ENCODE data around the gene GATAD2B. TPM values are rescaled to one million over a fixed set of nuclear protein-coding genes. Genes with fewer than 3 reads are reported as not detected.

The GATAD2B gene
- polyA plus RNA-seq, 4 donors: 27.2 to 31.5 (median 28.9) TPM

GRCh38 chr1:153799566-153800465 is 123.0 kb downstream of the GATAD2B start:
- no peak for DNase-seq (ENCODE audit: low read depth in 4 of 4, low spot score in 3 of 4)

GRCh38 chr1:153799016-153799415 is 123.8 kb downstream of the GATAD2B start:
- no peak for DNase-seq (ENCODE audit: low read depth in 4 of 4, low spot score in 3 of 4)

DNA sequence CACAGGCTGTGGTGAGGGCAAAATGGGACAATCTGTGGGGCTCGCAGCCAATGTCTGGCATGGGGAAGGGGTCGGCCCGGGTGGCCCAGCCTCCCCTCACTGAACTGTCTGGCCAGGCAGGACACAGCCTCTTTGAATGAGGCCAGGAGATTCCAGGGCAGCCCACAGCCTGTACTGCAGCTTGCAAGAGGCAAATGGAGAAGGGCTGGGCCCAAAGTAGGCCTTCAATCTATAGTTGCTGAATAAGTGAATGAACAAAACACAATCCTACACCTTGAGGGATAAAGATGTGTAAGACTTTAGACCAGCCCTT is 124.3 kb downstream of the GATAD2B start:
- DNase-seq (ENCODE audit: low read depth in 4 of 4, low spot score in 3 of 4): no peak

DNA sequence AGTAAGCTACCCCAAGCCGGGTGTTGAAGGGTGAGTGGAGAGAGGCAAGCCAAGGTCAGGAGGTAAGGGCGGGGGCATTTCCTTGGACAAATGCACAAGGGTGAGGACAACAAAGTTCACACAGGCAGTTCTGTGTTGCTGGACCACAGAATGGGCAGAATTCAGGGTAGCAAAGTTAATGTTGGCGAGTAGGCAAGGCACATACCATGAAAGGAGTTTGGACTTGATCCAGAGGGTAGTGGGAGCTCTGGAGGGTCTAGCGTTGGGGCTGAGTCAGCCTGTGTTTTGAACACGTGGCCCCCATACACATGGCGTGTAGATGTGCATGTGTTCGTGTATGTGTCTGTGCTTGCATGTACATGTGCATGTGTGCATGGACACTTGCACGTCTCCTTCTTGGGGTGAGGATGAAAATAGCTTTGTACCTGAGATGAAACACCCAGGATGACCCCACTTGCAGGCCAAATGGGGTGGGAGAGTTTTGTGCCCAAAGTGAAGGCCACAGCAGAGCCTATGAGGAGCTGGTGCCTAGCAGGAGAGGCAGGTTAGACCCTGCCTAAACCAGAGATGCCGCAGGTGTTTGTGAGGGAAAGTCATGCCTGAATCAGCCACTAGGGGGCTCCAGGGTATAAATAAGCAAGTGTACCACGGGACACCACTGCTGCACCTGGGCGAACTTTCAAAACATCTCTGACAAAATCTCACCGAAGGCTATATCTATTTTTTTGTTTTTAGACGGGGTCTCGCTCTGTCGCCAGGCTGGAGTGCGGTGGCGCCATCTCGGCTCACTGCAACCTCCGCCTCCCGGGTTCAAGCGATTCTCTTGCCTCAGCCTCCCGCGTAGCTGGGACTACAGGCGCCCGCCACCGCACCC is 125.7 kb downstream of the GATAD2B start:
- peak in 1 of 4 donors; percentile 54 for DNase-seq (ENCODE audit: low read depth in 4 of 4, low spot score in 3 of 4)

DNA sequence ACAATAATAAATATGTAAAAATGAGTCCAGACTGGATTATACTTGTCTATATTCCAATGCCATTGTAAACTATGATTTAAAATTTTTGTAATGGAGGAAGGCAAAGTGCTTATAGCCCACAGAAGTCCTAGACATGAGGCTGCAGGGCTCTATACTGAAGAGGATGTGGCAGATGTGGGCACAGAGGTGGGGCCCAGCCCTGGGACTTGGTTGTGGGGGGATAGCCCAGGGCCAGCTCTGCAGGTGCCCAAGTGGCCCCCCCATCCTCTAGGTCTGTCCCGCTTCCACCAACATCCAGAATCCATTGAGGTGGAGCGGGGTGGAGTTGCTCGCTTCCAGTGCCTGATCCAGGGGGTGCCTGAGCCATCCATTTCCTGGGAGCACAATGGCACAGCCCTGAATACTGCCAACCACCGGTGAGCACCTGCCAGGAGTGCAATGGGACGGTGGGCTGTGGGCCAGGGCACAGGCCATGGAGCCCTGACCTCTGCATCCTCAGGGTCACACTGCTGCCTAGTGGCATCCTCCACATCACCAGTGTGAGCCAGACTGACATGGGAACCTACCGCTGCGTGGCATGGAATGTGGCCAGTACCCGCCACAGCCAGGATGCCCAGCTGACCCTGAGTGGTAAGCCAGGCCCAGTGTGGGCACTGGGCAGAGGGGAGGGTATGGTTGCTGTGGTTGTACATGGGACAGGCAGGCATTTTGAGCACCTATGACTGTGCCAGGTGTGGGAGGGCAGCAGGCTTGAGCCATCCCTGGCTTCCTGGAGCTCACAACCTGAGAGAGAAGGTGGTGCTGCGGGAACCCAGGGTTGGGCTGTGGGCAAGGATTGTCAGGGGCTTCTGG is 126.6 kb downstream of the GATAD2B start:
- DNase-seq (ENCODE audit: low read depth in 4 of 4, low spot score in 3 of 4): no peak

DNA sequence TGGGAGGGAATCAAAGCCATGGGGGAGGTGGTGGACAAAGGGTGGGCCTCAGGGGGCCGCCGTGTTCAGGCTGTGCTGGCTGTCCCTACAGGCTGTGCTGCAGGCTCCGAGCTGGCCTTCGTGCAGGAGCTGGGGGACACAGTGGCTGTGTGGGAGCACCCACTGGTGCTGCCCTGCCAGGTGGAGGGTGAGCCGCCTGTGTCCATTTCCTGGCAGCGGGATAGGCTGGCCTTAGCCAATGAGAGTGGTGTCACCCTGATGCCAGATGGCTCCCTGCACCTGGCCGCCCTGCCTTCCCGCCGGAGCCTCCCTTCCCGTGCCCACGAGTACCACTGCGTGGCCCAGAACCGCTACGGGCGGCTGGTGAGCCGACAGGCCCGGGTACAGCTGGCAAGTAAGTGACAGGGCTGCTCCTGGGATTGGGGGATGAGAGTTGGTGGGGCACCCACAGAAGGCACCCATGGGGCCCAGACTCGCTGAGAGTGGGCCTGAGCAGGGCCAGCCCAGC is 127.4 kb downstream of the GATAD2B start:
- DNase-seq (ENCODE audit: low read depth in 4 of 4, low spot score in 3 of 4): no peak

GRCh38 chr1:153794624-153795329 is 128.0 kb downstream of the GATAD2B start:
- DNase-seq (ENCODE audit: low read depth in 4 of 4, low spot score in 3 of 4): no peak

DNA sequence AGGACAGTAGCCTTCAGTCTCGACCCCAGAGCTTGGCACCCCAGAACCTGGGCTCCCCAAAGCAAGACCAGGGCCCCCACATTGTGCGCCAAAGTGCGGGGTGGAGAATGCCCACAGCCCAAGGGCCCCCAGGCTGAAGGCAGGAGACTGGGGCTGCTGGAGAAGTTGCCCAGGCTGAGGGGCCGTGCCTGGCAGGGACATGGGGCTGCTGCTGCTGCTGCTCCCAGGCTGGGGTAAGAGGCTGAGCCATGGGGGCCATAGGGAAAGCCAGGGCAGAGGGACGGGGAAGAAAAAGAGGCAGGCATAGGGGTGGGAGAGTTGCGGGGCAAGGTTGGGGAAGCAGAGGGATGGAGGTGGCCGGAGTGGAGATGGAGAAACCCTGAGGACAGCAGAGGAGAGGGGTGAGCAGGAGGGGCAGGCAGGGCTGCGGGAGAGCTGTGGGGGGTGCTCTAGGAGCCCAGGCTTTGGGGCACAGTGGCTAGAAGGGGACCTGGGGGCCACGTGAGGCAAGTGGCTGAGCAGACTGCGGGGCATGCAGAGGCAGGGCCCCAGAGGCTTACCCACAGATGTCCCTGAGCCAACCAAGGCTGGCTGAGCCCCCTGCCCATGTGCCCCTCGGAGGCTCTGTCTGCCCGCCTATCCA is 128.7 kb downstream of the GATAD2B start:
- DNase-seq (ENCODE audit: low read depth in 4 of 4, low spot score in 3 of 4): no peak

GRCh38 chr1:153793261-153793972 is 129.4 kb downstream of the GATAD2B start:
- no peak for DNase-seq (ENCODE audit: low read depth in 4 of 4, low spot score in 3 of 4)

- DNase-seq (ENCODE audit: low read depth in 4 of 4, low spot score in 3 of 4): no peak
These were observed 130.1 kb downstream of the GATAD2B start for GRCh38 chr1:153792631-153793041.

- no peak for DNase-seq (ENCODE audit: low read depth in 4 of 4, low spot score in 3 of 4)
These were observed 131.0 kb downstream of the GATAD2B start for GRCh38 chr1:153791648-153792253.

DNA sequence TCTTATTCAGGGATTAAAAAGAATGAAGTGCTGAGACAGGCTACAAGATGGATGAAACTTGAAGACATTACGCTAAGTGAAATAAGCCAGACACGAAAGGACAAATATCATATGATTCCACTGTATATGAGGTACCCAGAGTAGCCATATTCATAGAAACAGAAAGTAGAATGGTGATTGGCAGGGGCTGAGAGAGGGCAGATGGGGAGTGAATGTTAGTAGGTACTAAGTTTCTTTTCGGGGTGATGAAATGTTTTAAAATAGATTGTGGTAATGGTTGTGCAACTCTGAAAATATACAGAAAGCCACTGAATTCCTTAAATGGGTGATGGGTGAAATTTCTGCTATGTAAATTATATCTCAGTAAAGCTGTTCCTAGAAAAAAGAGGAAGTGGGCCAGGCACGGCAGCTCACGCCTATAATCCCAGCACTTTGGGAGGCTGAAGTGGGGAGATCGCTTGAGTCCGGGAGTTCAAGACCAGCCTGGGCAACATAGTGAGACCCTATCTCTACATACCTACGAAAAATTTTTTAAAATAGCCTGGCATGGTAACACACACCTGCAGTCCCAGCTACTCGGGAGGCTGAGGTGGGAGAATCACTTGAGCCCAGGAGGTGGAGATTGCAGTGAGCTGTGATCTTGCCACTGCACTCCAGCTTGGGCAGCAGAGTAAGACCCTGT is 131.7 kb downstream of the GATAD2B start:
- no peak for DNase-seq (ENCODE audit: low read depth in 4 of 4, low spot score in 3 of 4)

DNA sequence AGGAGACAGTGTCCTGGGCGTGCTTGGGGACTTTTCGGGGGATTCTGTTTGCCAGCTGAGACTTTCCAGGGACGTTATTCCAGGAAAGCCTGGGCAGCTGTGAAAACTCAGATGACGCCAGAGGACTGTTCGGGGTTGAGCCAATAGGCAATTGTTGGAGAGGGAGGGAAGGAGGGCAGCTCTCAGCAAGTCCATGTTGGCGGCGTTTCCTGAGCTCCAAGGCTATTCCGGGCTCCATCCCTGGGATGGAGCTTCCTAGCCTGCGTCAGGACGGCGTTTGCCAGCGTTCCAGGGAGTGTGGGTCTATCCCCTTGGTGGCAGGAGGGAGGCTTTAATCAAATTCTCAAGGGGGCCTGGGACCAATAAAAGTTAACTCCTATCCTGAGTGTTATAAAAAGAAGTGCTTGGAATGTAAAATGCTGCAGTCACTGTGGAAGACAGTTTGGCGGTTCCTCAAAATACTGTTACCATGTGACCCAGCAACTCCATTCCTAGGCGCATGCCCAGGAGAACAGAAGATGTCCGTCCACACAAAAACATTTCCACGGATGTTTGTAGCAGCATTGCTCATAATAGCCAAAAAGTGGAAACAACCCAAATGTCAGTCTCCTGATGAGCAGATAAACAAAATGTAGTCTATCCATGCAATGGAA is 132.3 kb downstream of the GATAD2B start:
- DNase-seq (ENCODE audit: low read depth in 4 of 4, low spot score in 3 of 4): peak; percentile 66 to 84 (median 76)

- DNase-seq (ENCODE audit: low read depth in 4 of 4, low spot score in 3 of 4): no peak
These were observed 133.2 kb downstream of the GATAD2B start for GRCh38 chr1:153789478-153790034.

DNA sequence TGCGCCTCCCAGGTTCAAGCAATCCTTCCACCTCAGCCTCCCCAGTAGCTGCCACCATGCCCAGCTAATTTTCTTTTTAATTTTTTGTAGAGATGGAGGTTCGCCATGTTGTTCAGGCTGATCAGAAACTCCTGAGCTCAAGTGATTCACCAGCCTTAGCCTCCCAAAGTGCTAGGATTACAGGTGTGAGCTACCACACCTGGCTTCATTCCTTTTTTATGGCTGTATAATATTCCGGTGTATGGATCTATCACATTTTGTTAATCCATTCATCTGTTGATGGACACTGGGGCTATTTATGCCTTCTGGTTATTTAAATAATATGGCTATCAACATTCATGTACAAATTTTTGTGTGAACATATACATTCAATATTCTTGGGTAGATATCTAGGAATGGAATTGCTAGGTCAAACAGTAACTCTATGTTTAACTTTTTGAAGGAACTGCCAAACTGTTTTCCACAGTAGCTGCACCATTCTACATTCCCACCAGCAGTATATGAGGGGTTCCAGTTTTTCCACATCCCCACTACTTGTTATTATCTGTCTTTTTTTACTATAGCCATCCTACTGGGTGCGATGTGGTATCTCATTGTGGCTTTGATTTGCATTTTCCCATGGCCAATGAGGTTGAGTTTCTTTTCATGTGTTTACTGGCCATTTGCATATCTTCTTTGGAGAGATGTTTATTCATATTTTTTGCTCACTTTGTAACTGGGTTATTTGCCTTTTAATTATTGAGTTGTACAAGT is 136.6 kb downstream of the GATAD2B start:
- DNase-seq (ENCODE audit: low read depth in 4 of 4, low spot score in 3 of 4): no peak
